ENCODE results near the gene PPFIBP1. TPM values are rescaled to one million over a fixed set of nuclear protein-coding genes. Genes with fewer than 3 reads are reported as not detected.

Gene PPFIBP1
- total RNA-seq, 4 donors from 2014 or later: 135 to 199 (median 167) TPM

DNA sequence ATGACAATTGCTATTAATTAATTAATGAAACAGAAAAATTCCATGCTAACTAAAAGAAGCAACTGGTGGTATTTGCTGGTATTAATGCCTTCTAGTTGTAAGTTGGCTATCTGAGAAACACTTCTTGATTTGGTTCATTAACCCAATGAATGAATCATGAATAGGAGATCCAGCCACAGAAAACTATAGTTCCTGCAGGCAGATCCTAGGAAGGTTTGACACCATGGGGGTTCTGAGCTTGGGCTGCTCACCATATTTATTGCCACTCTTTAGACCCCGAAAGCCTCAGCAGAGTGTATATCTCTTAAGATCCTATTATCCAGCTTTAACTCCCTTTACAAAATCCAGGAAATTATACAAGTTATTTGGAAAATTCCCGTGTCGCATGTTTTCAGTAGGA is 90.9 kb downstream of the PPFIBP1 start:
- intact Hi-C loops (cut with DNase I): no loop called here
- Histone ChIP-seq H3K27ac (no peak overlapping the region), H3K4me3 (replicated peaks in 1 of 3) (no peak overlapping the region), H3K27me3 (no peaks in the 10 kb centered on the region), H3K4me1 (peaks cover 8% of the 10 kb centered on the region in 2 donors), H3K36me3 (no peaks in the 10 kb centered on the region), H3K9me3 (no peaks in the 10 kb centered on the region)
- WGBS, 2 donors: 95 to 96% methylated on average over 3 of the region's 3 CpGs
- no peak for DNase-seq
- no peak for TF ChIP-seq POLR2A (IDR thresholded peaks at IDR 0.05)
- TF ChIP-seq, protein P1, sequence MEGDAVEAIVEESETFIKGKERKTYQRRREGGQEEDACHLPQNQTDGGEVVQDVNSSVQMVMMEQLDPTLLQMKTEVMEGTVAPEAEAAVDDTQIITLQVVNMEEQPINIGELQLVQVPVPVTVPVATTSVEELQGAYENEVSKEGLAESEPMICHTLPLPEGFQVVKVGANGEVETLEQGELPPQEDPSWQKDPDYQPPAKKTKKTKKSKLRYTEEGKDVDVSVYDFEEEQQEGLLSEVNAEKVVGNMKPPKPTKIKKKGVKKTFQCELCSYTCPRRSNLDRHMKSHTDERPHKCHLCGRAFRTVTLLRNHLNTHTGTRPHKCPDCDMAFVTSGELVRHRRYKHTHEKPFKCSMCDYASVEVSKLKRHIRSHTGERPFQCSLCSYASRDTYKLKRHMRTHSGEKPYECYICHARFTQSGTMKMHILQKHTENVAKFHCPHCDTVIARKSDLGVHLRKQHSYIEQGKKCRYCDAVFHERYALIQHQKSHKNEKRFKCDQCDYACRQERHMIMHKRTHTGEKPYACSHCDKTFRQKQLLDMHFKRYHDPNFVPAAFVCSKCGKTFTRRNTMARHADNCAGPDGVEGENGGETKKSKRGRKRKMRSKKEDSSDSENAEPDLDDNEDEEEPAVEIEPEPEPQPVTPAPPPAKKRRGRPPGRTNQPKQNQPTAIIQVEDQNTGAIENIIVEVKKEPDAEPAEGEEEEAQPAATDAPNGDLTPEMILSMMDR (IDR thresholded peaks at IDR 0.05): no peak

DNA sequence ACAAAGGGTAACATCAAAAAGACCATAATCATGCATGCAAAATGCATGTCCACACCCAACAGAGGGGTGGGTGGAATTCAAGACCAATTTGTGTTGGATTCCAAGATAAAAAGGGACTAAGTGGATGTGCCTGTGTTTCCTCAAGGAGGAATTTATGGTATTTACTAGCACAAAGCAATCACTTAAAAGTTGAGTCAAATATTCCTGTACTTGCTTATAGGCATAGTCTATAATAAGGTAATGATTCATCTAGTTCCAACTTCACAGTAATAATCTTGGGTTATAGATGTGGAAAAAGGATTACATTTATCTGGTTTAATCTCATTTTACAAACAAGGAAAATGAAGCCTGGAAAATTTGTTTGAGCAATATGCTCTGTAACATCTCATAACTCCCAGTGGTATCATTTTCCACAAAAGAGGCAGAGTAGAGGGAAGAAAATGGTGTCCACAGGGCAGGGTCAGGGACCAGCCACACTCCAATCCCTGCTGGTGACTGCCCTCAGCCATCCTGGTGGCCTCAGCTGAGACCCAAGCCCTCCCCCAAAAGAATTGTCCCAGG is 91.4 kb downstream of the PPFIBP1 start:
- Histone ChIP-seq H3K4me1 (peaks cover 8% of the 10 kb centered on the region in 2 donors), H3K27me3 (no peaks in the 10 kb centered on the region), H3K4me3 (replicated peaks in 1 of 3) (no peak overlapping the region), H3K36me3 (no peaks in the 10 kb centered on the region), H3K9me3 (no peaks in the 10 kb centered on the region), H3K27ac (no peak overlapping the region)
- intact Hi-C loops (cut with DNase I): no loop called here
- TF ChIP-seq, protein P1 (IDR thresholded peaks at IDR 0.05): no peak
- TF ChIP-seq POLR2A (IDR thresholded peaks at IDR 0.05): no peak
- no peak for DNase-seq

DNA sequence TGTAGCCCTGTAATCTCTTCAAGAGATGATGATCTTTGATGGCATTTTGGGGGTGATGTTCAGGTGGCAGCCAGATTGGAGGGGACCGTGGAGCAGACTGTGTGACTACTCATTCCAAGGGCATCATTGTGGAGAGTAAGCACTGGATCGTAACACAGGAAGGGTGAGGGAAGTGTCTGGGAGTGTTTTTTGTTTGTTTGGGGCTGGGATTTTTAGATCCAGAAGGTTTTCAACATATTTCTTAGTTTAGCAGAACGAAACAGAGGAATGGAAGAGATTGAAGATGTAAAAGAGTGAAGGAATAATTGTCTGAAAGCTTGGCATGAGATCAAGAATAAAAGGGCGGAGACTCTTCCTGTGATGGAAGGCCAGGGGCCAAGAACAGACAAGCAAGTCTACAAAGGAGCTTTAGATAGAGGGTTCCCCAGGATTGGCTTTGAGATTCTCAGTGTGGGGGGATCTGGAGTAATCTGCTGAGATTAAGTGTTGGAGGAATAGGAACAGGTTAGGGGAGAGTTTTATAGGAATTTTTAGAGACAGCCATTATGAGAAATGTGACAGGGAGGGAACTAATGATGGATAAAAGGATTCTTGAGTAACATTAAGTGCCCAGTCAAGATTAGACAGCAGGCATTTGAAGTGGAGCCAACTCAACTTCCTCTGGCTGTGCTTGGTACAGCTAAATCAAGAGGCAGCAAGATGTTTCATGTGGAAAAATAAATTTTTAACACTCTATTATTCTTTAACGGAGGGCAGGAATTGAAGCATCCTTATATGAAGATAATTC is 92.5 kb downstream of the PPFIBP1 start:
- intact Hi-C loops (cut with DNase I): no loop called here
- no peaks in the 10 kb centered on the region for H3K36me3 ChIP-seq
- no peaks in the 10 kb centered on the region for H3K27me3 ChIP-seq
- H3K27ac ChIP-seq: no peak overlapping the region
- H3K9me3 ChIP-seq: no peaks in the 10 kb centered on the region
- 63 to 68% methylated on average over 5 of the region's 5 CpGs for WGBS, 2 donors
- TF ChIP-seq, protein P1 (IDR thresholded peaks at IDR 0.05): no peak
- no peak for TF ChIP-seq POLR2A (IDR thresholded peaks at IDR 0.05)
- peak; percentile 16 to 17 for DNase-seq
- no peak overlapping the region for H3K4me3 ChIP-seq (replicated peaks in 1 of 3)
- peaks cover 8% of the 10 kb centered on the region in 2 donors for H3K4me1 ChIP-seq

DNA sequence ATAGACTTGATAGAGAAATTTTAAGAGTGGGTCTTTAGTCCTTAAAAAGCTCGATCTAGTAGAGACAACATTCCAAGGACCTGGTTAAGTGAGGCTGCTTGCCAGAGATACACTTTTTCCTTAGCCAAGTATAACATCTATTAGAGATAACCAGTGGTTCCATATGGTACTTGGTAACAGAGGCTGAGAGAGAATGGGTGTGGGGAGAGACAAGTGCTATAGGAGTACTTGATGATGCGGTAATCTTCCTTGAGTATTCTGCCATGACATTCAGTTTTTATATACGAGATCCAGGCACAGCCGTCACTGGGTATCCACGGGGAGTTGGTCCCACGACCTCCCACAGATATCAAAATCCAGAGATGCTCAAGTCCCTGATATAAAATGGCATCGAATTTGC is 94.8 kb downstream of the PPFIBP1 start:
- peaks cover 8% of the 10 kb centered on the region in 2 donors for H3K4me1 ChIP-seq
- no peak for DNase-seq
- no peak overlapping the region for H3K4me3 ChIP-seq (replicated peaks in 1 of 3)
- peak overlapping the region in 1 of 3 donors; percentile 38 for H3K27ac ChIP-seq
- no peaks in the 10 kb centered on the region for H3K27me3 ChIP-seq
- intact Hi-C loops (cut with DNase I): no loop called here
- no peaks in the 10 kb centered on the region for H3K36me3 ChIP-seq
- 83 to 86% methylated on average over 7 of the region's 7 CpGs for WGBS, 2 donors
- no peak for TF ChIP-seq POLR2A (IDR thresholded peaks at IDR 0.05)
- TF ChIP-seq, protein P1 (IDR thresholded peaks at IDR 0.05): no peak
- H3K9me3 ChIP-seq: no peaks in the 10 kb centered on the region

DNA sequence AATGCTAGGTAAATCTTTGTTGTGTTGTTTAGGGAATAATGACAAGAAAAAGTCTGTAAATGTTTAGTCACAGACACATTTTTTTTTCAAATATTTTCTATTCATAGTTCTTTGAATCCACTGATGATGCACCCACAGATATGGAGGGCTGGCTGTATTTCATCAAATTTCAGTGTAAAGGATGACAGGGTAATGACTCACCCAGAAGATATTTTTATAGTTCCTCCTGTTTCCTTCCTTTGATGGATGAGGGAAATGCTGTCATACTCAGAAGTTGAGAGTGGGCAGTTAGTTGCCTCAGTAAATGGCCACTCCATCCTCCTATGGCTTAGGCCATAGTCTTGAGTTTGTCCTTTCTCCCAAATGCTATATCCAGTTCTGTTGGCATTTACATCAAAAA is 95.3 kb downstream of the PPFIBP1 start:
- intact Hi-C loops (cut with DNase I): no loop called here
- H3K4me1 ChIP-seq: peaks cover 8% of the 10 kb centered on the region in 2 donors
- no peaks in the 10 kb centered on the region for H3K27me3 ChIP-seq
- TF ChIP-seq, protein P1 (IDR thresholded peaks at IDR 0.05): no peak
- TF ChIP-seq POLR2A (IDR thresholded peaks at IDR 0.05): no peak
- no peaks in the 10 kb centered on the region for H3K9me3 ChIP-seq
- H3K36me3 ChIP-seq: no peaks in the 10 kb centered on the region
- DNase-seq: no peak
- peak overlapping the region in 1 of 3 donors; percentile 38 for H3K27ac ChIP-seq
- H3K4me3 ChIP-seq (replicated peaks in 1 of 3): no peak overlapping the region
